Spleen (tissue), 7 donors: ENCODE measurements around the gene LTBP2.

Experiments
- POLR2AphosphoS5 ChIP-seq, 3 donors: sonication (generic); formaldehyde crosslinking; IDR thresholded peaks; one replicate each; pipeline ENCODE4 v1.5.1; 2017; ENCODE audit warnings: antibody characterized with exemption in 3 of 3
- TF ChIP-seq, protein P1 (sequence below), 11 experiments: fragments of 200-600 bp in 7 of 11; fragments of 450-650 bp in 4 of 11; sonication (generic) in 4 of 11; IDR thresholded peaks in 8 of 11; conservative IDR thresholded peaks in 3 of 11; 1 replicate in 7 of 11; 2 replicates in 4 of 11; pipeline versions ENCODE4 v1.4.0 to v1.8.0; 2016 to 2021; ENCODE audit warnings: antibody characterized with exemption in 11 of 11, inconsistent platforms in 4 of 11, mild to moderate bottlenecking in 1 of 11
- donor health status: DM: no; HTN: no; CAD: no; lungs with moderate emphysema.
- donor health status: DM: no; HTN: no; CAD: no.
- donor health status: DM: no; HTN: no; CAD: no.

DNA sequence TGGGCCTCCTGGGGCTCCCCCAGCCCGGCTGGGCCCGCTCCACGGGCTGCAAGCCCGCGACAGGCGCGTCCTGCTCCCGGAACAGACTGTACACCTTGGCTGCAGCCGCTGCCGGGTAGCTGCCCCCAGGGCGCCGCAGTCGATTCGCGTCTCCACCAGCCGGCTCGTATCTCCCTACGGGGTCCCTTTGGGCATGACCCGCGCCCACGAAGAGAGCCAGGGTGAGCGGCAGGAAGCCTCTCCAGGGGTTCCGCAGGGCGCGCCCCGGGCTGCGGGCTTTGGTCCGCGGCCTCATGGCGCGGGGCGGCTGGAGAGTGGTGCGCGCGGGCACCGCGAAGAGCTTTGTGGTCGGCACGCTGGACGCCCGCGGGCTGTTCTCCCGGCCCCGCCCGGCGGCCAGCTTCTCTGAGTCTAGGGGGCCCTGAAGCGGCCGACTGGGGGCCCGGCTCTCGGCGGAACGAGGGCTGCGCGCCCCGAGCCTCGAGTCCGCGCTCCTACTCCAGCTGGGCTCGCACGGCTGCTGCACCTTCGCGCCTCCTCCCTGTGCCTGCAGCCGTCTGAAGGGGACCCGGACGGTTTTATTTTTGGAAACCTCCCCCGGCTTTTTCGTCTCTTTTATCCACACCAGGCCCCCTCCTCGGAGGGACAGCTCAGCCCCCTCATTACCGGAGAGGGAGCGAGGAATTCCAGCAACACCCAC lies at the start of gene LTBP2:
- TF ChIP-seq, protein P1, sequence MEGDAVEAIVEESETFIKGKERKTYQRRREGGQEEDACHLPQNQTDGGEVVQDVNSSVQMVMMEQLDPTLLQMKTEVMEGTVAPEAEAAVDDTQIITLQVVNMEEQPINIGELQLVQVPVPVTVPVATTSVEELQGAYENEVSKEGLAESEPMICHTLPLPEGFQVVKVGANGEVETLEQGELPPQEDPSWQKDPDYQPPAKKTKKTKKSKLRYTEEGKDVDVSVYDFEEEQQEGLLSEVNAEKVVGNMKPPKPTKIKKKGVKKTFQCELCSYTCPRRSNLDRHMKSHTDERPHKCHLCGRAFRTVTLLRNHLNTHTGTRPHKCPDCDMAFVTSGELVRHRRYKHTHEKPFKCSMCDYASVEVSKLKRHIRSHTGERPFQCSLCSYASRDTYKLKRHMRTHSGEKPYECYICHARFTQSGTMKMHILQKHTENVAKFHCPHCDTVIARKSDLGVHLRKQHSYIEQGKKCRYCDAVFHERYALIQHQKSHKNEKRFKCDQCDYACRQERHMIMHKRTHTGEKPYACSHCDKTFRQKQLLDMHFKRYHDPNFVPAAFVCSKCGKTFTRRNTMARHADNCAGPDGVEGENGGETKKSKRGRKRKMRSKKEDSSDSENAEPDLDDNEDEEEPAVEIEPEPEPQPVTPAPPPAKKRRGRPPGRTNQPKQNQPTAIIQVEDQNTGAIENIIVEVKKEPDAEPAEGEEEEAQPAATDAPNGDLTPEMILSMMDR (IDR thresholded peaks at IDR 0.05 in 8 of 11, conservative IDR thresholded peaks at IDR 0.05 in 3 of 11): no peak
- no peak for TF ChIP-seq POLR2AphosphoS5 (IDR thresholded peaks at IDR 0.05)
